Fibroblast of lung (primary cell): ENCODE results near the gene CROT.

ENCODE experiments used
- CTCF ChIP-seq, 2 donors: IDR thresholded peaks in 1 of 2; conservative IDR thresholded peaks in 1 of 2; 1 replicate in 1 of 2; 2 replicates in 1 of 2; pipeline ENCODE4 v1.5.1; 2011 to 2012; ENCODE audit warnings: low read length in 2 of 2, control low read depth in 1 of 2, inconsistent platforms in 1 of 2, low read depth in 1 of 2, mild to moderate bottlenecking in 1 of 2
- EZH2 ChIP-seq: IDR thresholded peaks from 2 replicates; pipeline ENCODE4 v1.5.1; 2012; ENCODE audit warnings: low read length, control low read depth, mild to moderate bottlenecking; ENCODE audit errors: missing control alignments

- no peak for TF ChIP-seq EZH2
- no peak for TF ChIP-seq CTCF (conservative IDR thresholded peaks at IDR 0.05 in 1 of 2, IDR thresholded peaks at IDR 0.05 in 1 of 2; ENCODE audit: low read depth in 1 of 2, low read length in 2 of 2)
These were observed 19.7 kb upstream of the CROT start for GRCh38 chr7:87325576-87326370.
